ENCODE measurements around the gene PARD3. TPM values are rescaled to one million over a fixed set of nuclear protein-coding genes. Genes with fewer than 3 reads are reported as not detected.

The PARD3 gene
- total and polyA plus RNA-seq, 10 of the 15 experiments (the other 5 are each of a cell fraction or from before 2014, with no cell fraction given), result 2.6 to 43.1 (median 13.9) TPM

GRCh38 chr10:34808801-34809745 lies 6.0 kb downstream of the PARD3 start (continued):
- TF ChIP-seq RELB (IDR thresholded peaks at IDR 0.05; ENCODE audit: low read depth), result no peak

GRCh38 chr10:34808336-34808735 lies 6.8 kb downstream of the PARD3 start:
- FAIRE-seq (no peak), ATAC-seq (no peak), DNase-seq (ENCODE audit: low read depth, low spot score) (no peak)
- Histone ChIP-seq H3K27me3 (replicated peaks in 1 of 2; ENCODE audit: control insufficient read depth in 2 of 2, insufficient read depth in 2 of 2, low read length in 1 of 2) (peaks cover 0 to 7% of the 10 kb centered on the region in 2 experiments; a peak in 2 of 4 replicates), H3K9ac (ENCODE audit: control insufficient read depth, insufficient read depth, low read length) (no peak overlapping the region), H3K4me1 (ENCODE audit: control insufficient read depth, insufficient read depth, low read length) (no peaks in the 10 kb centered on the region), H3K4me2 (ENCODE audit: control insufficient read depth, insufficient read depth) (no peak overlapping the region), H3K4me3 (no peak overlapping the region), H2AFZ (ENCODE audit: control insufficient read depth, low read depth, low read length) (no peak overlapping the region), H3K79me2 (ENCODE audit: control insufficient read depth, insufficient read depth, low read length) (no peaks in the 10 kb centered on the region), H3K27ac (ENCODE audit: control insufficient read depth, insufficient read depth) (no peak overlapping the region), H3K36me3 (ENCODE audit: control insufficient read depth in 2 of 2, insufficient read depth in 2 of 2, low read length in 1 of 2) (no peaks in the 10 kb centered on the region), H3K9me3 (replicated peaks; ENCODE audit: control insufficient read depth, insufficient read depth, low read length) (no peaks in the 10 kb centered on the region), H4K20me1 (ENCODE audit: control insufficient read depth, insufficient read depth) (no peaks in the 10 kb centered on the region)
- POLR2A ChIA-PET, result interaction anchor here (0.6 to 4.6 kb wide), 8 partner anchors 11 to 1350 kb away, joined by 3 to 33 read pairs (median 3); no protein-coding TSS in a partner anchor
- CTCF ChIA-PET, result interaction anchor here (0.6 to 4.4 kb wide), 14 partner anchors 8 to 1820 kb away, joined by 3 to 24 read pairs (median 4); no protein-coding TSS in a partner anchor
- SMC1A ChIA-PET (ENCODE audit: uncharacterized antibody, unreplicated experiment), result interaction anchor here (0.8 to 9.1 kb wide), 19 partner anchors 10 to 186 kb away, joined by 3 to 107 read pairs (median 11); no protein-coding TSS in a partner anchor
- BruUV-seq (replicated peaks), result no TSS peak
- intact Hi-C loops (cut with micrococcal nuclease; ENCODE audit: unreplicated experiment) (no loop called here), in situ Hi-C loops (cut with MboI) (no loop called here)
- WGBS (ENCODE audit: insufficient coverage, insufficient replicate concordance, low lambda C conversion rate, missing lambda C conversion rate), result 64% methylated on average over 4 of the region's 4 CpGs
- RAD21 ChIA-PET (ENCODE audit: unreplicated experiment), result interaction anchor here (0.6 to 12.7 kb wide), 20 partner anchors 8 to 142 kb away, joined by 3 to 142 read pairs (median 4); no protein-coding TSS in a partner anchor
- TF ChIP-seq CBFB (IDR thresholded peaks at IDR 0.05; ENCODE audit: low read depth), result no peak
- TF ChIP-seq PAX8 (IDR thresholded peaks at IDR 0.05), result no peak
- no peak for TF ChIP-seq MTA3 (IDR thresholded peaks at IDR 0.05; ENCODE audit: borderline replicate concordance, low read length)

Measured in GM12878 (cell line).